GM12874 (cell line): ENCODE results near the gene TDRD15.

Source experiments
- CTCF ChIP-seq: IDR thresholded peaks from 2 replicates; pipeline ENCODE4 v1.5.1; 2011; ENCODE audit warnings: low read depth, mild to moderate bottlenecking, control low read depth, low read length, moderate library complexity; ENCODE audit not compliant: insufficient read depth

The TDRD15 gene

GRCh38 chr2:21148718-21149117 lies 24.9 kb downstream of the TDRD15 start:
- no peak for TF ChIP-seq CTCF

GRCh38 chr2:21155365-21156136 lies 31.8 kb downstream of the TDRD15 start:
- TF ChIP-seq CTCF = no peak

GRCh38 chr2:21161122-21161521 lies 37.4 kb downstream of the TDRD15 start:
- no peak for TF ChIP-seq CTCF

- TF ChIP-seq CTCF = no peak
Observed at GRCh38 chr2:21161832-21162614, 38.3 kb downstream of the TDRD15 start.

GRCh38 chr2:21162615-21162878 lies 38.8 kb downstream of the TDRD15 start:
- TF ChIP-seq CTCF = no peak

- TF ChIP-seq CTCF = no peak
Observed at GRCh38 chr2:21163213-21163612, 39.4 kb downstream of the TDRD15 start.

GRCh38 chr2:21165350-21165749 lies 41.6 kb downstream of the TDRD15 start:
- no peak for TF ChIP-seq CTCF
